Measurements from ENCODE around the gene MMP24OS.

DNA sequence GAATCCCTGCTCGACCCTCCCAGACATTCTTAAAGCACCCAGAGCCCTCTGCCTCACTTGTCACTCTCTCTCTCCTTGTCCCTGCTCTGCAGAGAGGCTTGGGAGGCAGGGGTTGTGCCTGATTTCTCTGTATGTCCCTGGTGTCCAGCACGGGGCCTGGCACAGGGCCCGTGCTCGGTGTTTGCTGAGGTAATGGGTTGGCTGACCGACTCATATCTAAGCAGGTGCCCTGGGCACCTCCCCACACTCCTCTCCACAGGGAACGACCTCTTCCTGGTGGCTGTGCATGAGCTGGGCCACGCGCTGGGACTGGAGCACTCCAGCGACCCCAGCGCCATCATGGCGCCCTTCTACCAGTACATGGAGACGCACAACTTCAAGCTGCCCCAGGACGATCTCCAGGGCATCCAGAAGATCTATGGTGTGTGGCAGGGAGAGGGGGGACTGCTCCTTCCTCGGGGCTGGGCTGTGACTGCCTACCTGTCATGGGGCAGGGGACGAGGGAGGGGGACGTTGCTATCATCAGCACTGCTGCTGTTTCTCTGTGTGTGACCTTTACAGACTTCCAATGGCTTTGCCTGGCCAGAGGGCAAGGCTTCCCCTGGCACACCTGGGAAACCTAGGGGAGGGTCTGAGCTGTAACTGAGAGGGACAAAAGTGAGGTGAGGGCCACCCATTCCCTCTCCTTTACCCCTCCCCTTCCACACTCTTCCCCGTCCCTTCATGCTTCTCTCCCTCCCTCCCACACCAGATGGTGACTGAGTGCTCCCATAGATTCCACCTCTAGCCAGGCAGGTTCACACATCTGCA, 14.2 kb downstream of the MMP24OS start:
- TF ChIP-seq CTCF (IDR thresholded peaks at IDR 0.05), result no peak
- TF ChIP-seq POLR2A (IDR thresholded peaks at IDR 0.05), result no peak
